Spleen (tissue), 11 donors: ENCODE measurements around the gene HIVEP3. TPM values are rescaled to one million over a fixed set of nuclear protein-coding genes. Genes with fewer than 3 reads are reported as not detected.

ENCODE experiments used
- DNase-seq: peaks from one replicate; pipeline ENCODE4 v3.0.0-alpha.2; 2020
- H3K27ac ChIP-seq, 8 donors: fragments of 200-600 bp; sonication (generic) in 7 of 8; 1 replicate in 4 of 8; 2 replicates in 4 of 8; pipeline versions ENCODE4 v1.5.0 to v1.8.0; 2016 to 2021; ENCODE audit warnings: inconsistent platforms in 4 of 8, mild to moderate bottlenecking in 4 of 8, moderate library complexity in 1 of 8
- H3K27me3 ChIP-seq, 7 donors: fragments of 200-600 bp; sonication (generic) in 6 of 7; replicated peaks in 1 of 7; 1 replicate in 4 of 7; 2 replicates in 3 of 7; pipeline versions ENCODE4 v1.5.0 to v1.8.0; 2016 to 2021; ENCODE audit warnings: inconsistent platforms in 3 of 7, mild to moderate bottlenecking in 1 of 7
- H3K36me3 ChIP-seq, 6 donors: fragments of 200-600 bp; sonication (generic) in 5 of 6; 1 replicate in 4 of 6; 2 replicates in 2 of 6; pipeline versions ENCODE4 v1.5.0 to v1.8.0; 2016 to 2021; ENCODE audit warnings: inconsistent platforms in 2 of 6
- H3K4me1 ChIP-seq, 6 donors: fragments of 200-600 bp; sonication (generic) in 5 of 6; 1 replicate in 3 of 6; 2 replicates in 3 of 6; pipeline versions ENCODE4 v1.5.0 to v1.8.0; 2016 to 2021; ENCODE audit warnings: inconsistent platforms in 3 of 6
- H3K4me3 ChIP-seq, 8 donors: fragments of 200-600 bp; sonication (generic) in 7 of 8; 1 replicate in 4 of 8; 2 replicates in 4 of 8; pipeline versions ENCODE4 v1.5.0 to v1.8.0; 2016 to 2021; ENCODE audit warnings: inconsistent platforms in 4 of 8, mild to moderate bottlenecking in 4 of 8, moderate library complexity in 2 of 8
- H3K9me3 ChIP-seq, 8 donors: fragments of 200-600 bp; sonication (generic) in 7 of 8; 1 replicate in 4 of 8; 2 replicates in 4 of 8; pipeline versions ENCODE4 v1.5.0 to v1.8.0; 2016 to 2021; ENCODE audit warnings: inconsistent platforms in 4 of 8
- POLR2A ChIP-seq, 3 donors: fragments of 450-650 bp; IDR thresholded peaks; one replicate each; pipeline ENCODE4 v1.5.1; 2017; ENCODE audit warnings: antibody characterized with exemption in 3 of 3, mild to moderate bottlenecking in 1 of 3
- POLR2AphosphoS5 ChIP-seq, 3 donors: sonication (generic); formaldehyde crosslinking; IDR thresholded peaks; one replicate each; pipeline ENCODE4 v1.5.1; 2017; ENCODE audit warnings: antibody characterized with exemption in 3 of 3
- WGBS, 5 donors: extraction: QIAGEN DNeasy Blood & Tissue Kit in 3 of 5; methylation state at CpG; one replicate each; pipeline versions ENCODE4 v1.1.5 to v1.1.7; 2013 to 2018; 5-methylcytosine and 5-hydroxymethylcytosine counted together
- intact Hi-C: fragments of 100-400 bp; cut with DNase I; formaldehyde crosslinking; loops from one replicate; pipeline ENCODE4 v1.15.0; 2023; ENCODE audit warnings: low total_unique reads
- polyA plus RNA-seq, 3 donors: library from polyadenylated mRNA; stranded (reverse); fragments of 200-250 nt; gene quantifications; one replicate each; pipeline ENCODE4 v1.2.1, GENCODE V29; 2013
- total RNA-seq, 7 donors: library from RNA; depleted of rRNA in 3 of 7; stranded (reverse); fragments of >200 nt in 3 of 7; fragmentation: NEBNext Ultra II Directional in 4 of 7; extraction: Animal tissue kit (Norgen Biotek cat#: 25700) in 4 of 7; gene quantifications; one replicate each; pipeline versions ENCODE4 v1.1.0 to v1.2.1, GENCODE V29; 2016 to 2021
- TF ChIP-seq, protein P1 (sequence below), 11 experiments: fragments of 200-600 bp in 7 of 11; fragments of 450-650 bp in 4 of 11; sonication (generic) in 4 of 11; IDR thresholded peaks in 8 of 11; conservative IDR thresholded peaks in 3 of 11; 1 replicate in 7 of 11; 2 replicates in 4 of 11; pipeline versions ENCODE4 v1.4.0 to v1.8.0; 2016 to 2021; ENCODE audit warnings: antibody characterized with exemption in 11 of 11, inconsistent platforms in 4 of 11, mild to moderate bottlenecking in 1 of 11
- donor health status: healthy with polysubstance abuse.
- donor health status: DM: no; HTN: no; CAD: no; lungs with moderate emphysema.
- donor health status: DM: no; HTN: no; CAD: no.
- donor health status: Bipolar disorder and iron deficiency.
- donor health status: healthy.
- donor health status: DM: no; HTN: no; CAD: no.
- donor health status: DM: yes; HTN: yes; CAD: no.

Gene HIVEP3
- total and polyA plus RNA-seq, 10 donors = 2.4 to 21.2 (median 8.2) TPM

DNA sequence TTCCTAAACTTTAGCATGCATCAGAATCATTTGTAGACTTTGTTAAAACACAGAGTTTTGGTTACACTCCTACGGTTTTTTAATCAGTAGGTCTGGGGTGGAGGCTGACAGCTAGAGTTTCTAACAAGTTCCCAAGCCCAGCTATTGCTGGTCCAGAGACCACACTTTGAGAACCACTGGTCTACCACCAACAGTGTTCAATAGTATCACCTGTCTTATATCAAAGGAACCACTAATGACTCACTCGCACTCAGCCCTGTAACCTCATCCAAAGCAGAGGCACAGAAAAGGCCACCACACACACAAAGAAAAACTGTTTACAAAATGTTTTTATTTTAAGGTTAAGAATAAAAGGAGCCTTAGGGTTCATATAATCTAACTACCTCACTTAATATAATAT, 68.7 kb downstream of the HIVEP3 start:
- Histone ChIP-seq H3K9me3 (no peaks in the 10 kb centered on the region), H3K27me3 (no peaks in the 10 kb centered on the region), H3K27ac (no peak overlapping the region), H3K4me3 (no peak overlapping the region), H3K36me3 (no peaks in the 10 kb centered on the region), H3K4me1 (peaks cover 0 to 14% (median 8%) of the 10 kb centered on the region in 6 donors)
- WGBS, 5 donors = 57 to 88% (median 74%) methylated on average over 2 of the region's 2 CpGs
- intact Hi-C loops = no loop called here
- no peak for DNase-seq
- TF ChIP-seq, protein P1, sequence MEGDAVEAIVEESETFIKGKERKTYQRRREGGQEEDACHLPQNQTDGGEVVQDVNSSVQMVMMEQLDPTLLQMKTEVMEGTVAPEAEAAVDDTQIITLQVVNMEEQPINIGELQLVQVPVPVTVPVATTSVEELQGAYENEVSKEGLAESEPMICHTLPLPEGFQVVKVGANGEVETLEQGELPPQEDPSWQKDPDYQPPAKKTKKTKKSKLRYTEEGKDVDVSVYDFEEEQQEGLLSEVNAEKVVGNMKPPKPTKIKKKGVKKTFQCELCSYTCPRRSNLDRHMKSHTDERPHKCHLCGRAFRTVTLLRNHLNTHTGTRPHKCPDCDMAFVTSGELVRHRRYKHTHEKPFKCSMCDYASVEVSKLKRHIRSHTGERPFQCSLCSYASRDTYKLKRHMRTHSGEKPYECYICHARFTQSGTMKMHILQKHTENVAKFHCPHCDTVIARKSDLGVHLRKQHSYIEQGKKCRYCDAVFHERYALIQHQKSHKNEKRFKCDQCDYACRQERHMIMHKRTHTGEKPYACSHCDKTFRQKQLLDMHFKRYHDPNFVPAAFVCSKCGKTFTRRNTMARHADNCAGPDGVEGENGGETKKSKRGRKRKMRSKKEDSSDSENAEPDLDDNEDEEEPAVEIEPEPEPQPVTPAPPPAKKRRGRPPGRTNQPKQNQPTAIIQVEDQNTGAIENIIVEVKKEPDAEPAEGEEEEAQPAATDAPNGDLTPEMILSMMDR (IDR thresholded peaks at IDR 0.05 in 8 of 11, conservative IDR thresholded peaks at IDR 0.05 in 3 of 11) = no peak
- TF ChIP-seq POLR2A (IDR thresholded peaks at IDR 0.05) (no peak), POLR2AphosphoS5 (IDR thresholded peaks at IDR 0.05) (no peak)

DNA sequence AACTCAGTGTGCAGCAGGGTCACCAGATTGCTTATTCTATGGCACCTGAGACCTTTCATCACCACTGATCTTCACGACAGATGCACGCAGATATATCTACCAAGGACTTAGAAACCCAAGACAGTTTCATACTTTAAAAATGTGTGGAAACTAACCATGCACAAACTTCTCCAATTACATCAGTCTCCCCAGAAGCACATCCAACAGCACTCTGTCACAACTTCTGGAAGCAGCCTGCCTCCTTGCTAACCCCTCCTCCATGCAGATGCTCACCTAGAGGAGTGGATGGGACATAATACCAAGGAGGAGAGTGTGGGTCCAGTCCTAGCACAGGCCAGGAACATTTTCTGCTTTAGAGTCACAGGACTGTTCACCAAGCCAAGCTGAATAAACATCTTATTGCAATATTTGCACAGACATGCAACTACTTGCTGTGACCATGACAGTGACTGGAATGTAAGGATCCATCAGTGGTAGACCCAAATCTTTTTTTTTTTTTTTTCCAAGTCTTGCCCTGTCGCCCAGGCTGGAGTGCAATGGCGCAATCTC, 69.4 kb downstream of the HIVEP3 start:
- WGBS, 5 donors = 90 to 99% (median 93%) methylated on average over 4 of the region's 4 CpGs

DNA sequence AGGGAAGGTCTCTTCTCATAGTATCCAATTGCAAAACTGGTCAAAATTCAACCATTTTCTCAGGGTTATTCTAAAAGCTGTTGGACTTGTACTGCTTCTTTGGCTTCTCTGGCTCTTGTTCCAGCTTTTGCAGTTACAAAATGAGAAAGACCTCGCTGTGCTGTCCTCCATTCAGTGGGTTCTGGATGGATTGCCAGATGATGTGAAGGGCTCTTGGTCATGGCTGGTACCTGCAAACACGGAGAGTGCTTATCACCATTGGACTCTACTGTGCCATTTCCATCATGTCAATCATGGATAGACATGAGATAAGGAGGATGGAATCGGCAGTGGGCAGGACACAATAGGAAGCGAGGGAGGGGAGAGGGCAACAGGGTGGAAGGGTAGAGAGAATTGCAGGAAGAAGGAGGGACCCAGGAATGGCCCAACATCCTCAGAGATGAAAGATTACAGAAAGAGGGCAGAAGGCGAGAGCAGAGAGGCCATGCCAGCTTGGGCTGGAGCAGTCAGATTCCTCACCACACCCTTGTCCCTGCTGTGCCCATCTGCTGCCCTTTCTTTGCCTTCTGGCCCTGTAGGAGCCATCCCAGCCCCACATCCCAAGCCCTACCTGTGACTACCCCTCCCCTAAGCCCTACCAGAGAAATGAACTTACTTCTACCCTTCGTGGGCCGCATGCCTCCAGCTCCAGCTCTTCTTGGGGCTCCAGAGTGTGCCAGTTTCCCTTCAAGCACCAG, 70.3 kb downstream of the HIVEP3 start:
- Histone ChIP-seq H3K36me3 (no peaks in the 10 kb centered on the region), H3K4me1 (peaks cover 0 to 16% (median 9%) of the 10 kb centered on the region in 6 donors), H3K4me3 (no peak overlapping the region), H3K27me3 (no peaks in the 10 kb centered on the region), H3K9me3 (no peaks in the 10 kb centered on the region), H3K27ac (no peak overlapping the region)
- intact Hi-C loops = no loop called here
- WGBS, 5 donors = 82 to 90% (median 86%) methylated on average over 7 of the region's 7 CpGs
- no peak for TF ChIP-seq POLR2AphosphoS5 (IDR thresholded peaks at IDR 0.05)
- TF ChIP-seq, protein P1 (IDR thresholded peaks at IDR 0.05 in 8 of 11, conservative IDR thresholded peaks at IDR 0.05 in 3 of 11) = no peak
- TF ChIP-seq POLR2A (IDR thresholded peaks at IDR 0.05) = no peak
- no peak for DNase-seq

More for the DNA sequence above, 69.4 kb downstream of the HIVEP3 start:
- no peak overlapping the region for H3K4me3 ChIP-seq
- no peaks in the 10 kb centered on the region for H3K27me3 ChIP-seq
- H3K4me1 ChIP-seq = peaks cover 0 to 14% (median 8%) of the 10 kb centered on the region in 6 donors
- H3K36me3 ChIP-seq = no peaks in the 10 kb centered on the region
- no peak for DNase-seq
- no peak overlapping the region for H3K27ac ChIP-seq
- H3K9me3 ChIP-seq = no peaks in the 10 kb centered on the region
- intact Hi-C loops = no loop called here
- TF ChIP-seq POLR2AphosphoS5 (IDR thresholded peaks at IDR 0.05) (no peak), POLR2A (IDR thresholded peaks at IDR 0.05) (no peak)
- TF ChIP-seq, protein P1 (IDR thresholded peaks at IDR 0.05 in 8 of 11, conservative IDR thresholded peaks at IDR 0.05 in 3 of 11) = no peak

DNA sequence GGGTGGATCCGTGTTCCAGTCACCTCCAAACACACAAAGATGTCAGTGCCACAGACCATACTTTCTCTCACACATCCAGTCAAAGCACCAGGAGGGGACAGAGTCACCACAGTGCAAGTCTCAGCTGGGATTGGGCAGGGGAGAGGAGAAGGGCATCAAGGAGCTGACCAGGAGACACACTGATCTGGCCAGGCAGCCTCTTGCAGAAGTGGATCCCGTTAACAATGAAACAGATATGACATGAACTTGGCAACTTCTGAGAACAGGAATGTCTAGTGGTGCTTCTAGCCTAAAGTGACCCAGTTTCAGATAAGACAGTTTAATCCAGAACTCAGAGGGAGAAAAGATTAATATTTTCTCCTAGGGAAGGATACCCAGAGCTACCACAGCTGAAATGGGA, 71.0 kb downstream of the HIVEP3 start:
- Histone ChIP-seq H3K36me3 (no peaks in the 10 kb centered on the region), H3K27ac (no peak overlapping the region), H3K4me1 (peaks cover 0 to 23% (median 14%) of the 10 kb centered on the region in 6 donors), H3K27me3 (no peaks in the 10 kb centered on the region), H3K4me3 (no peak overlapping the region), H3K9me3 (no peaks in the 10 kb centered on the region)
- DNase-seq = no peak
- intact Hi-C loops = no loop called here
- TF ChIP-seq POLR2AphosphoS5 (IDR thresholded peaks at IDR 0.05) (no peak), POLR2A (IDR thresholded peaks at IDR 0.05) (no peak)
- TF ChIP-seq, protein P1 (IDR thresholded peaks at IDR 0.05 in 8 of 11, conservative IDR thresholded peaks at IDR 0.05 in 3 of 11) = no peak
- 68 to 94% (median 80%) methylated on average over 2 of the region's 2 CpGs for WGBS, 5 donors
